Measurements from ENCODE around the gene HOXB3. TPM values are rescaled to one million over a fixed set of nuclear protein-coding genes. Genes with fewer than 3 reads are reported as not detected.

Gene HOXB3
- total RNA-seq (ENCODE audit: low replicate concordance), result not detected in 2 replicates

DNA sequence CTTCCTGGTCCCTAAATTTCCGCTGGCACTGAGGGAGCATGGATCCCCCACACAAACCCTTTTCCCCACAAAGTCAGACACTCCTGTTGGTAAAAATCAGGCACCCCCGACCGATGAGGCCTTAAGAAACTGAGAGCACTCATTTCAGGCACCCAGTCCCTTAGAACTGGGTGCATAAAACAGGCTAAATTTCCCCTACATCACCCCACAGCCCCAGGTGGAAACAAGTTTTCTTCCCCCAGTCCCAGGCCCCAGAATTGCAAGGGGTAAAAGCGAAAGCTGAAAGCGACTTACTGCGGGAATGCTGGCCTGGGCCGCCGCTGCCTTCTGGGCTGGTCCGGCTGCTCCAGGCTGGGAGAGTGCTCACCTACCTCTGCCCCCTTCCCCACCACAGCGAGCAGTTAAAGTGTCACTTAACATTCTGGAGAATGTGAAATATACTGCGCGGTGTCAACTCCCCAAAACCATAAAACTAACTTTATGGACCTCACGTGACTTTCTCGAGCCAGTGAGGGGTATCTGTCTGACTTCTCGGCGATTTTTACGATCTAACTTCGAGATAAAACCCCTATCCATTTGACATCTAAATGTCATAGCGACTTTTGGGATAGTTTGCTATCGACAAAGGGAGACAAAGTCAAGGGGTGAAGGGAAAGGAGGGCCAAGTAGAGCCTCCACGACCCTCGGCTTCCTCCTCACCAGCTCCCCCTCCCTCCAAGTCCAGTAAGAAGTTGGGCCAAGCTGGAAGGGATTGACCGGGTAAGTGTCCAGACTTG, at the start of gene HOXB3:
Gene HOXB3, minus strand, starts transcription at position 411 of the 776 bp plus-strand sequence. CDS start 37,767 bp downstream, outside the sequence.
- Mint-ChIP-seq H3K36me3 (no peaks in the 10 kb centered on the region), H3K9me3 (peaks cover 11% of the 10 kb centered on the region), H3K4me3 (peak within 1 kb of the TSS; percentile 58), H3K27me3 (ENCODE audit: insufficient read depth, low read depth) (peaks cover 97% of the 10 kb centered on the region), H3K4me1 (peaks cover 11% of the 10 kb centered on the region), H3K27ac (no peak within 1 kb of the TSS)
- Histone ChIP-seq H3K4me1 (no peaks in the 10 kb centered on the region), H3K9ac (no peak within 1 kb of the TSS), H2AFZ (replicated peaks) (no peak within 1 kb of the TSS), H3K27ac (no peak within 1 kb of the TSS), H3K4me2 (no peak within 1 kb of the TSS), H3K9me3 (ENCODE audit: low read depth) (no peaks in the 10 kb centered on the region), H3K79me2 (ENCODE audit: low read depth) (no peaks in the 10 kb centered on the region), H3K36me3 (no peaks in the 10 kb centered on the region), H3F3A (ENCODE audit: low read depth) (no peaks in the 10 kb centered on the region), H3K4me3 (no peak within 1 kb of the TSS), H4K20me1 (ENCODE audit: low read depth) (peaks cover 92% of the 10 kb centered on the region), H3K27me3 (peaks cover 100% of the 10 kb centered on the region)
- TF ChIP-seq EZH2phosphoT487 (IDR thresholded peaks at IDR 0.05) (peak; percentile 82), EZH2 (IDR thresholded peaks at IDR 0.05) (peak; percentile 82)
- TF ChIP-seq, protein P1, sequence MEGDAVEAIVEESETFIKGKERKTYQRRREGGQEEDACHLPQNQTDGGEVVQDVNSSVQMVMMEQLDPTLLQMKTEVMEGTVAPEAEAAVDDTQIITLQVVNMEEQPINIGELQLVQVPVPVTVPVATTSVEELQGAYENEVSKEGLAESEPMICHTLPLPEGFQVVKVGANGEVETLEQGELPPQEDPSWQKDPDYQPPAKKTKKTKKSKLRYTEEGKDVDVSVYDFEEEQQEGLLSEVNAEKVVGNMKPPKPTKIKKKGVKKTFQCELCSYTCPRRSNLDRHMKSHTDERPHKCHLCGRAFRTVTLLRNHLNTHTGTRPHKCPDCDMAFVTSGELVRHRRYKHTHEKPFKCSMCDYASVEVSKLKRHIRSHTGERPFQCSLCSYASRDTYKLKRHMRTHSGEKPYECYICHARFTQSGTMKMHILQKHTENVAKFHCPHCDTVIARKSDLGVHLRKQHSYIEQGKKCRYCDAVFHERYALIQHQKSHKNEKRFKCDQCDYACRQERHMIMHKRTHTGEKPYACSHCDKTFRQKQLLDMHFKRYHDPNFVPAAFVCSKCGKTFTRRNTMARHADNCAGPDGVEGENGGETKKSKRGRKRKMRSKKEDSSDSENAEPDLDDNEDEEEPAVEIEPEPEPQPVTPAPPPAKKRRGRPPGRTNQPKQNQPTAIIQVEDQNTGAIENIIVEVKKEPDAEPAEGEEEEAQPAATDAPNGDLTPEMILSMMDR (IDR thresholded peaks at IDR 0.05), result no peak
- no peak for DNase-seq (ENCODE audit: low spot score)

DNA sequence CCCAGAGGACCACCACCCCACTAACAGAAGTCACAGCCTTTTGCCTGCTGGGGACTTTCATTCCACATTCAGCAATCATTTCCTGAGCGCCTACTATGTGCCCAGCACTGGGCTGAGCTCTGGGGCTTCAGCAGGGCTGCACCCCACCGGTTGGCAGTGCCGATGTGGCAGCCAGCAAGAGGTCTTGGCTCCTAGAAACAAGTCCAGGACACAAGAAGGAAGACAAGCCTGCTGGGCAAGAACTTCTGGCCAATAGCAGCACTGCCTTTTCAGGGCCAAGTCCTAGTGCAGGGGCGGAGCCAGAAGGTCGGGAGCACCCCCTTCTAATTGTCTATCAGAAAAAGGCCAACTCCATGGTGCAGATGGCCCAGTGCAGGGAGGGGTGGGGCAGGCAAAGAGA, 49.1 kb upstream of the HOXB3 start:
- Histone ChIP-seq H3K4me1 (no peaks in the 10 kb centered on the region), H4K20me1 (ENCODE audit: low read depth) (peaks cover 68% of the 10 kb centered on the region), H3K9ac (no peak overlapping the region), H3K4me3 (no peak overlapping the region), H3K27me3 (peaks cover 100% of the 10 kb centered on the region), H2AFZ (replicated peaks) (no peak overlapping the region), H3F3A (ENCODE audit: low read depth) (no peaks in the 10 kb centered on the region), H3K27ac (no peak overlapping the region), H3K79me2 (ENCODE audit: low read depth) (no peaks in the 10 kb centered on the region), H3K9me3 (ENCODE audit: low read depth) (no peaks in the 10 kb centered on the region), H3K4me2 (no peak overlapping the region), H3K36me3 (no peaks in the 10 kb centered on the region)
- no peak overlapping the region for H3K4me3 Mint-ChIP-seq
- no peak for TF ChIP-seq EZH2 (IDR thresholded peaks at IDR 0.05)
- no peak for TF ChIP-seq EZH2phosphoT487 (IDR thresholded peaks at IDR 0.05)
- TF ChIP-seq, protein P1 (IDR thresholded peaks at IDR 0.05), result no peak
- no peak for DNase-seq (ENCODE audit: low spot score)
- peaks cover 95% of the 10 kb centered on the region for H3K27me3 Mint-ChIP-seq (ENCODE audit: insufficient read depth, low read depth)
- peaks cover 2% of the 10 kb centered on the region for H3K36me3 Mint-ChIP-seq
- no peak overlapping the region for H3K27ac Mint-ChIP-seq
- peaks cover 2% of the 10 kb centered on the region for H3K4me1 Mint-ChIP-seq
- peaks cover 13% of the 10 kb centered on the region for H3K9me3 Mint-ChIP-seq

DNA sequence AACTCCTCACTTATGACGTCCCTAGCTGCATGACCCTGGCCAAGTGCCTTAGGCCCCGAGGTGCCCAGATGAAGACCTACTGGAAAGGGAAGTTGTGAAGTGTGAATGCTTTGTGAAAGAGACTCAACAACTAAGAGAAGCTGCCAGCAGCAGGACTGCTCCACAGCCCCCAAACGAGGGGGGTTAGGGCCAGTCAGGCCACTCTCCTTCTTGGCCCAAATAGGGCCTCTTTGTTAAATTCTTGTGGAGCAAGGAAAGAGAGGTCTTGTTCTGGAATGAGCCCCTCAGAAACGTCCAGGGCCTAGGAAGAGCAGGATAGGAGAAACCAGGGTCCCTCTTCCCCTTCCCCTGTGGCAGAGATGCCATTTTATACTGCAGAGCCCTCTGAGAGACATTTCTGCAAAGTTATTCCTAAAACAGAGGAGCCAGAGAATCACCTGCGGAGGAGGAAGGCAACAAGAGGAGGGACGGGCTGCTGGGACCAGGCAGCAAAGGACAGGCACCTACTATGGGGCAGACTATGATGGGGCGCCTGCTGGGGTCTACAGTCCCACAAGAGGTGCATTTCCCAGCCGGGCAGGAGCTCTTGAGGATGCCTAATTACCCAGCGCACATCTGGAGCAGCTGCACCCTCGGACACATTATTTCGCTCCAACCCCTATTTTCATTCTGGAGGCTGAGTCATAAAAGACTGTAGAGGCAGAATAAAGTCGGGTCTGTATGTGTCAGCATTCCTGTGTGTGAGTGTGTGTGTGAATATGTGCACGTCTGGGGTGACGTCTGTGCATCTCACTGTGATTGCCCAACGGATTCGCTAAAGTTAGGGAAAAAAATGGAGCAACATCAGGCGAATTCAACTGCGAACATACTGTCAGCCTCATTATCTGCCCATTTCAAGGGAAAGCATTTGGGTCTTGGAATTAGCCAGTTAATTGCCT, 47.6 kb upstream of the HOXB3 start:
- Histone ChIP-seq H3F3A (ENCODE audit: low read depth) (no peaks in the 10 kb centered on the region), H3K4me2 (no peak overlapping the region), H3K9ac (no peak overlapping the region), H2AFZ (replicated peaks) (no peak overlapping the region), H3K36me3 (no peaks in the 10 kb centered on the region), H3K27me3 (peaks cover 100% of the 10 kb centered on the region), H3K4me3 (no peak overlapping the region), H3K79me2 (ENCODE audit: low read depth) (no peaks in the 10 kb centered on the region), H4K20me1 (ENCODE audit: low read depth) (peaks cover 70% of the 10 kb centered on the region), H3K9me3 (ENCODE audit: low read depth) (no peaks in the 10 kb centered on the region), H3K27ac (no peak overlapping the region), H3K4me1 (no peaks in the 10 kb centered on the region)
- Mint-ChIP-seq H3K9me3 (peaks cover 16% of the 10 kb centered on the region), H3K27me3 (ENCODE audit: insufficient read depth, low read depth) (peaks cover 93% of the 10 kb centered on the region), H3K4me3 (no peak overlapping the region), H3K27ac (no peak overlapping the region), H3K36me3 (peaks cover 2% of the 10 kb centered on the region), H3K4me1 (peaks cover 2% of the 10 kb centered on the region)
- TF ChIP-seq EZH2phosphoT487 (IDR thresholded peaks at IDR 0.05), result no peak
- TF ChIP-seq, protein P1 (IDR thresholded peaks at IDR 0.05), result no peak
- DNase-seq (ENCODE audit: low spot score), result no peak

Data from neural progenitor cell (in vitro differentiated cells).